HEK293 (cell line): ENCODE results near the gene TMEM255B.

Experiments
- CTCF ChIA-PET: fragments of 350-600 bp; formaldehyde crosslinking; extraction: SDS; loops from one replicate; lab custom pipeline; 2021; ENCODE audit warnings: antibody characterized with exemption; lab: Yijun Ruan, JAX
- POLR2A ChIA-PET: fragments of 300-600 bp; formaldehyde crosslinking; extraction: SDS; loops from one replicate; lab custom pipeline; 2020; ENCODE audit warnings: antibody characterized with exemption, inconsistent platforms; lab: Yijun Ruan, JAX
- H3K27ac ChIP-seq: fragments of 200-500 bp; sonication (Bioruptor generic); 2 replicates; pipeline ENCODE4 v1.5.1; 2014; ENCODE audit warnings: low read depth, low read length, control low read depth, inconsistent platforms; ENCODE audit errors: extremely low read depth
- H3K36me3 ChIP-seq, 2 experiments: fragments of 200-500 bp in 1 of 2; sonication (Bioruptor generic) in 1 of 2; 1 replicate in 1 of 2; 2 replicates in 1 of 2; pipeline ENCODE4 v1.5.1; 2014 to 2017; ENCODE audit warnings: inconsistent platforms in 2 of 2, low read length in 2 of 2; ENCODE audit not compliant: control insufficient read depth in 2 of 2, insufficient read depth in 1 of 2
- H3K4me1 ChIP-seq: fragments of 200-500 bp; sonication (Bioruptor generic); 2 replicates; pipeline ENCODE4 v1.5.1; 2014; ENCODE audit warnings: mild to moderate bottlenecking, low read length, inconsistent platforms; ENCODE audit not compliant: control insufficient read depth, insufficient read depth
- H3K4me3 ChIP-seq: 2 replicates; pipeline ENCODE4 v1.5.1; 2011; ENCODE audit warnings: low read depth, mild to moderate bottlenecking, control low read depth, low read length, moderate library complexity
- H3K9me3 ChIP-seq: fragments of 200-500 bp; sonication (Bioruptor generic); 2 replicates; pipeline ENCODE4 v1.5.1; 2014; ENCODE audit warnings: low read depth, low read length, inconsistent platforms; ENCODE audit not compliant: control insufficient read depth, insufficient read depth
- BCL11A ChIP-seq: fragments of 450-650 bp; formaldehyde crosslinking; IDR thresholded peaks from 2 replicates; pipeline ENCODE4 v1.5.1; 2016; ENCODE audit warnings: low read depth, missing biosample characterization, missing genetic modification characterization
- KLF8 ChIP-seq: fragments of 450-650 bp; formaldehyde crosslinking; IDR thresholded peaks from 2 replicates; pipeline ENCODE4 v1.5.1; 2016; ENCODE audit warnings: missing biosample characterization, missing genetic modification characterization
- OSR2 ChIP-seq: fragments of 450-650 bp; formaldehyde crosslinking; IDR thresholded peaks from 2 replicates; pipeline ENCODE4 v1.5.1; 2016; ENCODE audit warnings: missing biosample characterization, missing genetic modification characterization
- PATZ1 ChIP-seq: fragments of 450-650 bp; formaldehyde crosslinking; IDR thresholded peaks from 2 replicates; pipeline ENCODE4 v1.5.1; 2016; ENCODE audit warnings: missing biosample characterization, missing genetic modification characterization
- PRDM1 ChIP-seq: fragments of 450-650 bp; formaldehyde crosslinking; IDR thresholded peaks from 2 replicates; pipeline ENCODE4; 2016; ENCODE audit warnings: missing biosample characterization, missing genetic modification characterization
- PRDM4 ChIP-seq: fragments of 450-650 bp; formaldehyde crosslinking; IDR thresholded peaks from 2 replicates; pipeline ENCODE4 v1.5.1; 2017; ENCODE audit warnings: missing biosample characterization, missing genetic modification characterization
- RBAK ChIP-seq: fragments of 450-650 bp; formaldehyde crosslinking; IDR thresholded peaks from 2 replicates; pipeline ENCODE4 v1.5.1; 2016; ENCODE audit warnings: missing biosample characterization, missing genetic modification characterization
- ZBTB7A ChIP-seq: fragments of 450-650 bp; formaldehyde crosslinking; IDR thresholded peaks from 2 replicates; pipeline ENCODE4 v1.5.1; 2016; ENCODE audit warnings: low read depth, missing biosample characterization, missing genetic modification characterization
- ZNF133 ChIP-seq: fragments of 450-650 bp; formaldehyde crosslinking; IDR thresholded peaks from 2 replicates; pipeline ENCODE4 v1.5.1; 2016; ENCODE audit warnings: missing biosample characterization, missing genetic modification characterization
- ZNF16 ChIP-seq: fragments of 450-650 bp; formaldehyde crosslinking; IDR thresholded peaks from 2 replicates; pipeline ENCODE4 v1.5.1; 2016; ENCODE audit warnings: low read depth, missing biosample characterization, missing genetic modification characterization
- ZNF169 ChIP-seq: fragments of 450-650 bp; formaldehyde crosslinking; IDR thresholded peaks from 2 replicates; pipeline ENCODE4 v1.5.1; 2016; ENCODE audit warnings: missing biosample characterization, missing genetic modification characterization
- ZNF174 ChIP-seq: fragments of 450-650 bp; formaldehyde crosslinking; IDR thresholded peaks from 2 replicates; pipeline ENCODE4 v1.5.0; 2017; ENCODE audit warnings: missing biosample characterization, mild to moderate bottlenecking, missing genetic modification characterization
- ZNF274 ChIP-seq, 2 experiments: fragments of 200-500 bp in 1 of 2; fragments of 450-650 bp in 1 of 2; sonication (Bioruptor generic) in 1 of 2; formaldehyde crosslinking in 1 of 2; IDR thresholded peaks; 2 replicates each; pipeline versions ENCODE4 v1.5.1 to v1.6.1; 2014 to 2016; ENCODE audit warnings: borderline replicate concordance in 1 of 2, inconsistent platforms in 1 of 2, low read length in 1 of 2, missing biosample characterization in 1 of 2, missing genetic modification characterization in 1 of 2
- ZNF311 ChIP-seq: fragments of 450-650 bp; formaldehyde crosslinking; IDR thresholded peaks from 2 replicates; pipeline ENCODE4 v1.5.1; 2017; ENCODE audit warnings: missing biosample characterization, missing genetic modification characterization, borderline replicate concordance
- ZNF354C ChIP-seq: fragments of 450-650 bp; formaldehyde crosslinking; IDR thresholded peaks from 2 replicates; pipeline ENCODE4 v1.5.1; 2016; ENCODE audit warnings: missing biosample characterization, missing genetic modification characterization, low read depth, borderline replicate concordance
- ZNF404 ChIP-seq: fragments of 450-650 bp; formaldehyde crosslinking; IDR thresholded peaks from 2 replicates; pipeline ENCODE4 v1.5.1; 2017; ENCODE audit warnings: missing biosample characterization, missing genetic modification characterization
- ZNF423 ChIP-seq: fragments of 450-650 bp; formaldehyde crosslinking; IDR thresholded peaks from 2 replicates; pipeline ENCODE4 v1.5.1; 2016; ENCODE audit warnings: missing biosample characterization, missing genetic modification characterization
- ZNF473 ChIP-seq: fragments of 450-650 bp; formaldehyde crosslinking; IDR thresholded peaks from 2 replicates; pipeline ENCODE4 v1.5.1; 2017; ENCODE audit warnings: missing biosample characterization, missing genetic modification characterization
- ZNF529 ChIP-seq: fragments of 450-650 bp; formaldehyde crosslinking; IDR thresholded peaks from 2 replicates; pipeline ENCODE4 v1.5.1; 2017; ENCODE audit warnings: missing genetic modification characterization, missing biosample characterization; ENCODE audit not compliant: insufficient replicate concordance
- ZNF561 ChIP-seq: fragments of 450-650 bp; IDR thresholded peaks from 2 replicates; pipeline ENCODE4 v1.5.1; 2018; ENCODE audit warnings: missing biosample characterization, missing genetic modification characterization, borderline replicate concordance
- ZNF624 ChIP-seq: fragments of 450-650 bp; formaldehyde crosslinking; IDR thresholded peaks from 2 replicates; pipeline ENCODE4 v1.5.1; 2017; ENCODE audit warnings: missing biosample characterization, missing genetic modification characterization

The TMEM255B gene

DNA sequence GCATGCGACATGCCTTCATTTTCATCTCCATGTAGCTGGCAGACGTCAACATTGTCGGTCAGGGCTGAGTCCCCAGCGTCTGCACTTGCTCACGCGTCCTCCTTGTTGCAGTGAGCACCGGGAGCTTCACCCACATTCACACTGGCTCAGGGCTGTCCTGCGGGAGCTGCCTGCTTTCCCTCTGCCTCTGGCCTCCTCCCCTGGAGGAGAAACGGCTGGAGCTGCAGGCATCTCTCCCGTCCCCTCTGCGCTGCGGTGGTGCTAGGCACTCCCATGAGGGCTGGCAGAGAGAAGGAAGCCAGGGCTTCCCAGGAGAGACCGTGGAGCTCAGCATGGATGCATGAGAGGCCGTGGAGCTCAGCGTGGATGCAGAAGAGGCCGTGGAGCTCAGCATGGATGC is 18.4 kb upstream of the TMEM255B start (continued):
- TF ChIP-seq ZNF404 (tag by site-specific recombination) (no peak), PRDM1 (tag by site-specific recombination) (no peak), ZNF16 (no peak), ZNF354C (tag by site-specific recombination) (no peak), OSR2 (tag by site-specific recombination) (no peak), ZBTB7A (tag by site-specific recombination) (no peak), PATZ1 (tag by site-specific recombination) (no peak), ZNF529 (no peak), ZNF473 (no peak), KLF8 (tag by site-specific recombination) (no peak), ZNF274 (IDR thresholded peaks at IDR 0.05; ENCODE audit: low read length) (no peak), ZNF274 (tag by site-specific recombination; IDR thresholded peaks at IDR 0.05; ENCODE audit: borderline replicate concordance) (no peak)

DNA sequence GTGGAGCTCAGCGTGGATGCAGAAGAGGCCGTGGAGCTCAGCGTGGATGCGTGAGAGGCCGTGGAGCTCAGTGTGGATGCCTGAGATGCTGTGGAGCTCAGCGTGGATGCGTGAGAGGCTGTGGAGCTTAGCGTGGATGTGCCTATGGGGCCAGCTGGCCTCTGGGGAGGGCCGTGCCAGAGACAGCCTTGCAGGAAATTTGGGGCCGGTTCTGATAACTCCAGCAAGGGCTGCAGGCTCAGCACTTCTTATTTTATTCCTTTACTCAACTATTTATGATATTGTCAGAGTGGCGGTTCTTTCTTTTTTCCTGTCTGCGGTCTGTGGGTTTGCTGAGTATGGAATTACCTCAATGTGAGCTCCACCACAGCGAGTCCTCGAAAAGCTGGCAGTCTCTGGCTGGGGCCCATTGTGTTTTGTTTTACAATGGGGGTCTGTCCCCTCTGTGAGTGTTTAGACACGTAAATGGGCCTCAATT is 17.8 kb upstream of the TMEM255B start:
- POLR2A ChIA-PET: no interaction called here
- Histone ChIP-seq H3K4me3 (no peak overlapping the region), H3K36me3 (no peaks in the 10 kb centered on the region), H3K4me1 (no peaks in the 10 kb centered on the region), H3K9me3 (no peaks in the 10 kb centered on the region), H3K27ac (no peak overlapping the region)
- CTCF ChIA-PET: interaction anchor here (1.2 kb wide), 1 partner anchor 96 kb away, joined by 3 read pairs; no protein-coding TSS in a partner anchor
- TF ChIP-seq ZNF561 (tag by site-specific recombination) (no peak), BCL11A (tag by site-specific recombination) (no peak), ZNF423 (tag by site-specific recombination) (no peak), ZNF624 (no peak), ZNF169 (no peak), ZNF311 (no peak), ZNF133 (tag by site-specific recombination) (no peak), ZNF174 (tag by site-specific recombination) (no peak), RBAK (tag by site-specific recombination) (no peak), PRDM4 (tag by site-specific recombination) (no peak), PATZ1 (tag by site-specific recombination) (no peak)
